ENCODE measurements around the gene ABR.

GRCh38 chr17:1087381-1088241, 92.2 kb downstream of the ABR start:
- TF ChIP-seq EZH2 (IDR thresholded peaks at IDR 0.05; ENCODE audit: borderline replicate concordance, insufficient read depth, low read length, poor library complexity, severe bottlenecking) (no peak), POLR2AphosphoS5 (IDR thresholded peaks at IDR 0.05) (no peak), TAF1 (IDR thresholded peaks at IDR 0.05; ENCODE audit: low read depth) (no peak), REST (IDR thresholded peaks at IDR 0.05; ENCODE audit: borderline replicate concordance) (no peak)
- TF ChIP-seq, protein P1, sequence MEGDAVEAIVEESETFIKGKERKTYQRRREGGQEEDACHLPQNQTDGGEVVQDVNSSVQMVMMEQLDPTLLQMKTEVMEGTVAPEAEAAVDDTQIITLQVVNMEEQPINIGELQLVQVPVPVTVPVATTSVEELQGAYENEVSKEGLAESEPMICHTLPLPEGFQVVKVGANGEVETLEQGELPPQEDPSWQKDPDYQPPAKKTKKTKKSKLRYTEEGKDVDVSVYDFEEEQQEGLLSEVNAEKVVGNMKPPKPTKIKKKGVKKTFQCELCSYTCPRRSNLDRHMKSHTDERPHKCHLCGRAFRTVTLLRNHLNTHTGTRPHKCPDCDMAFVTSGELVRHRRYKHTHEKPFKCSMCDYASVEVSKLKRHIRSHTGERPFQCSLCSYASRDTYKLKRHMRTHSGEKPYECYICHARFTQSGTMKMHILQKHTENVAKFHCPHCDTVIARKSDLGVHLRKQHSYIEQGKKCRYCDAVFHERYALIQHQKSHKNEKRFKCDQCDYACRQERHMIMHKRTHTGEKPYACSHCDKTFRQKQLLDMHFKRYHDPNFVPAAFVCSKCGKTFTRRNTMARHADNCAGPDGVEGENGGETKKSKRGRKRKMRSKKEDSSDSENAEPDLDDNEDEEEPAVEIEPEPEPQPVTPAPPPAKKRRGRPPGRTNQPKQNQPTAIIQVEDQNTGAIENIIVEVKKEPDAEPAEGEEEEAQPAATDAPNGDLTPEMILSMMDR (IDR thresholded peaks at IDR 0.05; ENCODE audit: poor library complexity, severe bottlenecking): no peak
